HEK293 (cell line): ENCODE measurements around the gene FSTL5.

Experiments used
- CTCF ChIA-PET: fragments of 350-600 bp; formaldehyde crosslinking; extraction: SDS; loops from one replicate; lab custom pipeline; 2021; ENCODE audit warnings: antibody characterized with exemption; lab: Yijun Ruan, JAX
- POLR2A ChIA-PET: fragments of 300-600 bp; formaldehyde crosslinking; extraction: SDS; loops from one replicate; lab custom pipeline; 2020; ENCODE audit warnings: antibody characterized with exemption, inconsistent platforms; lab: Yijun Ruan, JAX
- H3K27ac ChIP-seq: fragments of 200-500 bp; sonication (Bioruptor generic); 2 replicates; pipeline ENCODE4 v1.5.1; 2014; ENCODE audit warnings: low read depth, low read length, control low read depth, inconsistent platforms; ENCODE audit errors: extremely low read depth
- H3K36me3 ChIP-seq, 2 experiments: fragments of 200-500 bp in 1 of 2; sonication (Bioruptor generic) in 1 of 2; 1 replicate in 1 of 2; 2 replicates in 1 of 2; pipeline ENCODE4 v1.5.1; 2014 to 2017; ENCODE audit warnings: inconsistent platforms in 2 of 2, low read length in 2 of 2; ENCODE audit not compliant: control insufficient read depth in 2 of 2, insufficient read depth in 1 of 2
- H3K4me1 ChIP-seq: fragments of 200-500 bp; sonication (Bioruptor generic); 2 replicates; pipeline ENCODE4 v1.5.1; 2014; ENCODE audit warnings: mild to moderate bottlenecking, low read length, inconsistent platforms; ENCODE audit not compliant: control insufficient read depth, insufficient read depth
- H3K4me3 ChIP-seq: 2 replicates; pipeline ENCODE4 v1.5.1; 2011; ENCODE audit warnings: low read depth, mild to moderate bottlenecking, control low read depth, low read length, moderate library complexity
- H3K9me3 ChIP-seq: fragments of 200-500 bp; sonication (Bioruptor generic); 2 replicates; pipeline ENCODE4 v1.5.1; 2014; ENCODE audit warnings: low read depth, low read length, inconsistent platforms; ENCODE audit not compliant: control insufficient read depth, insufficient read depth
- ELK4 ChIP-seq: IDR thresholded peaks from 2 replicates; pipeline ENCODE4 v1.6.1; 2011; ENCODE audit warnings: mild to moderate bottlenecking, low read depth, low read length, borderline replicate concordance
- GLI4 ChIP-seq: fragments of 450-650 bp; formaldehyde crosslinking; IDR thresholded peaks from 2 replicates; pipeline ENCODE4 v1.5.1; 2016; ENCODE audit warnings: missing biosample characterization, missing genetic modification characterization
- GLIS1 ChIP-seq: fragments of 450-650 bp; formaldehyde crosslinking; IDR thresholded peaks from 2 replicates; pipeline ENCODE4 v1.5.1; 2016; ENCODE audit warnings: missing biosample characterization, missing genetic modification characterization
- MEIS1 ChIP-seq: sonication (generic); formaldehyde crosslinking; IDR thresholded peaks from 2 replicates; pipeline ENCODE4 v1.8.1; 2022; ENCODE audit warnings: missing genetic modification reagents, mild to moderate bottlenecking, borderline replicate concordance
- OSR2 ChIP-seq: fragments of 450-650 bp; formaldehyde crosslinking; IDR thresholded peaks from 2 replicates; pipeline ENCODE4 v1.5.1; 2016; ENCODE audit warnings: missing biosample characterization, missing genetic modification characterization
- PRDM1 ChIP-seq: fragments of 450-650 bp; formaldehyde crosslinking; IDR thresholded peaks from 2 replicates; pipeline ENCODE4; 2016; ENCODE audit warnings: missing biosample characterization, missing genetic modification characterization
- PRDM10 ChIP-seq: fragments of 450-650 bp; formaldehyde crosslinking; IDR thresholded peaks from 2 replicates; pipeline ENCODE4 v1.5.1; 2016; ENCODE audit warnings: missing biosample characterization, missing genetic modification characterization
- PRDM2 ChIP-seq: fragments of 450-650 bp; formaldehyde crosslinking; IDR thresholded peaks from 2 replicates; pipeline ENCODE4 v1.5.1; 2016; ENCODE audit warnings: missing biosample characterization, missing genetic modification characterization, borderline replicate concordance
- ZBTB20 ChIP-seq: fragments of 450-650 bp; formaldehyde crosslinking; IDR thresholded peaks from 2 replicates; pipeline ENCODE4 v1.5.1; 2016; ENCODE audit warnings: missing biosample characterization, missing genetic modification characterization
- ZNF121 ChIP-seq: fragments of 450-650 bp; formaldehyde crosslinking; IDR thresholded peaks from 2 replicates; pipeline ENCODE4 v1.5.1; 2016; ENCODE audit warnings: missing biosample characterization, missing genetic modification characterization
- ZNF266 ChIP-seq: fragments of 450-650 bp; formaldehyde crosslinking; IDR thresholded peaks from 2 replicates; pipeline ENCODE4 v1.5.1; 2016; ENCODE audit warnings: missing biosample characterization, missing genetic modification characterization, low read depth
- ZNF311 ChIP-seq: fragments of 450-650 bp; formaldehyde crosslinking; IDR thresholded peaks from 2 replicates; pipeline ENCODE4 v1.5.1; 2017; ENCODE audit warnings: missing biosample characterization, missing genetic modification characterization, borderline replicate concordance
- ZNF341 ChIP-seq: fragments of 450-650 bp; formaldehyde crosslinking; IDR thresholded peaks from 2 replicates; pipeline ENCODE4; 2016; ENCODE audit warnings: low read depth, missing biosample characterization, missing genetic modification characterization
- ZNF449 ChIP-seq: fragments of 450-650 bp; formaldehyde crosslinking; IDR thresholded peaks from 2 replicates; pipeline ENCODE4 v1.5.1; 2017; ENCODE audit warnings: missing biosample characterization, mild to moderate bottlenecking, missing genetic modification characterization, moderate library complexity
- ZNF621 ChIP-seq: fragments of 450-650 bp; formaldehyde crosslinking; IDR thresholded peaks from 2 replicates; pipeline ENCODE4 v1.5.1; 2017; ENCODE audit warnings: missing biosample characterization, missing genetic modification characterization
- ZNF626 ChIP-seq: fragments of 450-650 bp; sonication (Bioruptor Pico); formaldehyde crosslinking; IDR thresholded peaks from 2 replicates; pipeline ENCODE4 v1.5.1; 2018; ENCODE audit warnings: missing biosample characterization, missing genetic modification characterization, inconsistent platforms
- ZSCAN5A ChIP-seq: fragments of 450-650 bp; formaldehyde crosslinking; IDR thresholded peaks from 2 replicates; pipeline ENCODE4 v1.5.1; 2016; ENCODE audit warnings: missing biosample characterization, missing genetic modification characterization
- TF ChIP-seq, protein P1 (sequence below): sonication (generic); formaldehyde crosslinking; IDR thresholded peaks from 2 replicates; pipeline ENCODE4 v1.8.1; 2022; ENCODE audit warnings: mild to moderate bottlenecking, moderate library complexity, missing genetic modification reagents

Gene FSTL5

DNA sequence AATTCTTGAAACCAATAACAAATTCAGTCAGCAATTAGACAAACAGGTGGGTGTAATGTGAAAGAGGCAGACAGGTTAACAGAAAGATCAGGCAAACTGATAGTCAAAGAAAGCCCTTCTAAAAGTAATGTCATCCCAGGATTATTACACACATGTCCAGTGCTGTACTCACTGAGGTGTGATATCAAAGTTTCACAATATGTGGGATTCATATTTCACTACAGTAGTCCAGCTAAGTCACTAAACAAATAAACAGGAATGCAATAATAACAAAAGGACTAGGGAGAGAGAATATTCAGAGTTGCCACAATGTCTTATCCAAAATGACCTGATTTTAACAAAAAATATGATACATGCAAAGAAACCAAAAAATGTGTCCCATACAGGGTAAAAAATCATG, 787.5 kb downstream of the FSTL5 start:
- TF ChIP-seq PRDM1 (no peak), OSR2 (no peak), ZNF341 (no peak), ELK4 (no peak), ZNF121 (tag by site-specific recombination) (no peak), ZNF266 (tag by site-specific recombination) (no peak), GLI4 (tag by site-specific recombination) (no peak), PRDM10 (no peak), ZNF449 (no peak), ZBTB20 (tag by site-specific recombination) (no peak), PRDM2 (tag by site-specific recombination) (no peak), ZNF621 (tag by site-specific recombination) (no peak), ZNF311 (tag by site-specific recombination) (no peak), MEIS1 (CRISPR knock-in tag) (no peak), GLIS1 (tag by site-specific recombination) (no peak), ZSCAN5A (tag by site-specific recombination) (no peak), ZNF626 (tag by site-specific recombination) (no peak)
- TF ChIP-seq, protein P1, sequence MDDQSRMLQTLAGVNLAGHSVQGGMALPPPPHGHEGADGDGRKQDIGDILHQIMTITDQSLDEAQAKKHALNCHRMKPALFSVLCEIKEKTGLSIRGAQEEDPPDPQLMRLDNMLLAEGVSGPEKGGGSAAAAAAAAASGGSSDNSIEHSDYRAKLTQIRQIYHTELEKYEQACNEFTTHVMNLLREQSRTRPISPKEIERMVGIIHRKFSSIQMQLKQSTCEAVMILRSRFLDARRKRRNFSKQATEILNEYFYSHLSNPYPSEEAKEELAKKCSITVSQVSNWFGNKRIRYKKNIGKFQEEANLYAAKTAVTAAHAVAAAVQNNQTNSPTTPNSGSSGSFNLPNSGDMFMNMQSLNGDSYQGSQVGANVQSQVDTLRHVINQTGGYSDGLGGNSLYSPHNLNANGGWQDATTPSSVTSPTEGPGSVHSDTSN (CRISPR knock-in tag): no peak
- no peaks in the 10 kb centered on the region for H3K4me1 ChIP-seq
- no peaks in the 10 kb centered on the region for H3K9me3 ChIP-seq
- CTCF ChIA-PET: interaction anchor here (0.6 kb wide), 1 partner anchor 232 kb away, joined by 5 read pairs; no protein-coding TSS in a partner anchor
- H3K27ac ChIP-seq: no peak overlapping the region
- POLR2A ChIA-PET: no interaction called here
- H3K36me3 ChIP-seq: no peaks in the 10 kb centered on the region
- H3K4me3 ChIP-seq: no peak overlapping the region
